ENCODE data around the gene NLGN3.

Gene NLGN3

DNA sequence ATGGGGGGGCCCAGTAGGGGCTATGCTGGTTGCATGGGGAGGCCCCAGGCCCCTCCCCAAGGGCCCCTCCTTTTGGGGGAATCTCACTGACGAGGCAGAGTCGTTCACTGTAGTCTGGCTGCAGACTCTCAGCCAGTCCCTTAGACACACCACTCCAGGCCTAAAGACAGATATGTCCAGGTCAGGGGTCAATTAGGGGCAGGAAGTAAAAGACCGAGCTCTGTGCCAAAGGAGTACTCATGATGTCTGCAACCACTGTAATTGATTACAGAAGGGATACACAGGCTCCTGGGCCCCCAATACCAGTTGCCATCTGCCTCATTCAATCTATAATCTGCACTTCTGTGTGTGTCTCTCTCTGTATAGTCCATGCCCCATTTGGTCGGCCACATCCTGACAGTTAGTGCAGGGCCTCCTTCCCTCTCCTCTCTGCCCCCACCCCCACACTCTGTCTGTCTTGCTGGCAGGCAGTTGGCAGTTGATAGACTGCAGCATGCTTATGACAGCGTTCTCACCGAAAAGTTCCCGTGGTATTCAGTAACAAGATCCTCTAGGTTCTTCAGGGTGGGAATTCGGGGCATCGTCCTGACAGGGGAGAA is 36.8 kb upstream of the NLGN3 start:
- H3K27me3 Mint-ChIP-seq, result no peaks in the 10 kb centered on the region
- H3K9me3 Mint-ChIP-seq, result no peaks in the 10 kb centered on the region
- H3K4me1 Mint-ChIP-seq, result peaks cover 67% of the 10 kb centered on the region
- H3K27ac Mint-ChIP-seq, result peak overlapping the region; percentile 57 to 74
- ATAC-seq (no peak), DNase-seq (no peak)
- H3K4me3 Mint-ChIP-seq, result peak overlapping the region; percentile 95 to 98

DNA sequence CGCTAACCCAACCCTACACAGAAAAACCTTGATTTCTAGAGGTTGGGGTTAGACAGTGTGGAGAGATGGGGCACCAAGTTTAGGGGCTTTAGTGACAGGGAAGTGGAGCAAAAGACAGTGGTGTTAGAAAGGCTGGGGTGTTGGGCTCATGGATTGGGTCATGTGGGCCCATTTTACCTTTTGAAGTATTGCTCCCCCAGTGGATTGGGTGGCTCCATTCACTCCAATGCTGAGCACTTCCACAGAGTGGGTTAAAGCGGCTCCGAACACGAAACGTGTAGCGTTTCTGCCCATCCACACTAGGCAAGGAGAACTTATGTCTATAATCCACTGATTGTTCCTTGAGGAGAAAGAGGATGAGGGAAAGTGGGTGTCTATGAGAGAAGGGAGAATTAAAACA is 35.6 kb upstream of the NLGN3 start:
- H3K4me1 Mint-ChIP-seq, result peaks cover 63% of the 10 kb centered on the region
- peak overlapping the region; percentile 65 to 90 for H3K27ac Mint-ChIP-seq
- ATAC-seq (no peak), DNase-seq (no peak)
- H3K4me3 Mint-ChIP-seq, result peak overlapping the region; percentile 95 to 98
- no peaks in the 10 kb centered on the region for H3K9me3 Mint-ChIP-seq
- no peaks in the 10 kb centered on the region for H3K27me3 Mint-ChIP-seq

DNA sequence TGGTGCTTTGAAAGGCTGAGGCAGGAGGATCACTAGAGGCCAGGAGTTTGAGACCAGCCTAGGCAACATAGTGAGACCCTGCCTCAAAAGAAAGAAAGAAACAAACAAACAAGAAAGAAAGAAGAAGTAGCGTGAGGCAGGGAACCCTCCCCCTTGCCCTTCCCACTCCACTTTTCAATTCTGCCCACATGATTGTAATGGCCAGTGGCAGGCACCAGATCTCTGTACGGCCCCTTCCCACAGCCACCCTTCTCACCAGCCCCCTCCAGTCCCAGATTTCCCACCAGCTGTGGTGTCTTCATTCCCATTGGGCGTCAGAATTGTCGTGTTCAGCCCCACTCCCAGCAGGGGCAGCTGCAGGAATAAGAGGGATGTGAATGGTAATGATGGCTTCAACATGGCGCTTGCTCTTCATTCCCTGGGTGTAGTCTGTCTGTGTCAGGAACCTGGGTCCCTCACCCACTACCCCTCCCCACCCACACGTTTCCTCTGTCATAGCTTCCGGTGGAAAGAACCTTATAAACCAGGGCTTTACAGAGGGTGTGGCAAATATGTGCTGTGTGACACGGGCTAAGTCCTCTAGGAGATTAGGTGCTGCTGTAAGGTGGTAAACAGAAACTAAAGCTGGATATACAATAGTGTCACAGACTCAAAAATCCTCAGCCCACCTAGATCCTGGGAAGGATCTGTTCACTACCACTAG is 33.3 kb upstream of the NLGN3 start, which contains the start of gene IL2RG:
Gene IL2RG, minus strand, starts transcription at position 437 of the 703 bp plus-strand sequence. Its CDS starts 38 bp downstream, at position 399.
- no peaks in the 10 kb centered on the region for H3K9me3 Mint-ChIP-seq
- peak within 1 kb of the TSS; percentile 98 for H3K27ac Mint-ChIP-seq
- ATAC-seq, result peak; percentile 95
- peak within 1 kb of the TSS; percentile 95 to 98 for H3K4me3 Mint-ChIP-seq
- peak; percentile 56 to 76 for DNase-seq
- peaks cover 44% of the 10 kb centered on the region for H3K4me1 Mint-ChIP-seq
- no peaks in the 10 kb centered on the region for H3K27me3 Mint-ChIP-seq

DNA sequence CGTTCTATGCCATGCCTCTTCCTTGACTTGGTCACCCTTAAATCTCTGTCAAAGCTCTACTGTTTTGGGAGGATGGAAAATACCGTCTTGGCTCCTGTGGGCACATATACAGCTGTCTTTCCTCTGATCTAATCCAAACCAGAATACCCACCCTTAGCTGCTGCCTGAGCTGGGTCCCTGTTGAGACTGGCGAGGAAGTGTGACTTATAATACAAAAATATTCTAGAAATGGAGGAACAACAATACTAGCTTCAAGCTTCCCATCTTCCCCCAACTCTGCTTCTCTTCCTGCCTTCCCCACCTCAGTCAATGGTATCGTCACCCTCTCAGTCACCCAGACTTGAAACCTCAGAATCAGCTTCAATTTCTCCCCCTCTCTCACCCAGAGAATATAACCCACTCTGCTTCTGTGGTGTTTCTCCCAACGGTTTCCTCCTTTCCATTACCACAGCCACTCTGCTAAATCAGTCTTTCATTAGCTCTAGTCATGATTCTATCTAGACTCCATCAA is 32.7 kb upstream of the NLGN3 start:
- Mint-ChIP-seq H3K9me3 (no peaks in the 10 kb centered on the region), H3K4me1 (peaks cover 37% of the 10 kb centered on the region), H3K27me3 (no peaks in the 10 kb centered on the region), H3K4me3 (peak overlapping the region; percentile 95 to 98), H3K27ac (peak overlapping the region; percentile 98)
- ATAC-seq (peak; percentile 52), DNase-seq (peak in 1 of 2 donors; percentile 17)

DNA sequence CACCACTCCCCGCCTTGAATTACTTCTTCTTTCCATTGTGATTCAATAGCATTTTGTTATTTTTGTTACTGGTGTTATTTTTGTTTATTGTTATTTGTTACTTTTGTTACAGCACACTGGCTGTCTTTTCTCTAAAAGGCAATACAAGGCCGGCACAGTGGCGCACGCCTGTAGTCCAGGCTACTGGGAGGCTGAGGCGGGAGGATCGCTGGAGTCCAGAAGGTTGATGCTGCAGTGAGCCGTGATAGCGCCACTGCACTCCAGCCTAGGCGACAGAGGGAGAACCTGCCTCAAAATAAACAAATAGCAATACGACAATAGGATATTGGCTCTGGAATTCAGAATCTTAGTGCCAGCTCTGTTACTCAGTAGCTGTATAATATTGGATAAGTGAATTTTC is 27.3 kb upstream of the NLGN3 start:
- peaks cover 39% of the 10 kb centered on the region for H3K4me1 Mint-ChIP-seq
- H3K4me3 Mint-ChIP-seq, result peak overlapping the region; percentile 24 to 85
- no peaks in the 10 kb centered on the region for H3K9me3 Mint-ChIP-seq
- ATAC-seq (no peak), DNase-seq (no peak)
- no peaks in the 10 kb centered on the region for H3K27me3 Mint-ChIP-seq
- no peak overlapping the region for H3K27ac Mint-ChIP-seq

DNA sequence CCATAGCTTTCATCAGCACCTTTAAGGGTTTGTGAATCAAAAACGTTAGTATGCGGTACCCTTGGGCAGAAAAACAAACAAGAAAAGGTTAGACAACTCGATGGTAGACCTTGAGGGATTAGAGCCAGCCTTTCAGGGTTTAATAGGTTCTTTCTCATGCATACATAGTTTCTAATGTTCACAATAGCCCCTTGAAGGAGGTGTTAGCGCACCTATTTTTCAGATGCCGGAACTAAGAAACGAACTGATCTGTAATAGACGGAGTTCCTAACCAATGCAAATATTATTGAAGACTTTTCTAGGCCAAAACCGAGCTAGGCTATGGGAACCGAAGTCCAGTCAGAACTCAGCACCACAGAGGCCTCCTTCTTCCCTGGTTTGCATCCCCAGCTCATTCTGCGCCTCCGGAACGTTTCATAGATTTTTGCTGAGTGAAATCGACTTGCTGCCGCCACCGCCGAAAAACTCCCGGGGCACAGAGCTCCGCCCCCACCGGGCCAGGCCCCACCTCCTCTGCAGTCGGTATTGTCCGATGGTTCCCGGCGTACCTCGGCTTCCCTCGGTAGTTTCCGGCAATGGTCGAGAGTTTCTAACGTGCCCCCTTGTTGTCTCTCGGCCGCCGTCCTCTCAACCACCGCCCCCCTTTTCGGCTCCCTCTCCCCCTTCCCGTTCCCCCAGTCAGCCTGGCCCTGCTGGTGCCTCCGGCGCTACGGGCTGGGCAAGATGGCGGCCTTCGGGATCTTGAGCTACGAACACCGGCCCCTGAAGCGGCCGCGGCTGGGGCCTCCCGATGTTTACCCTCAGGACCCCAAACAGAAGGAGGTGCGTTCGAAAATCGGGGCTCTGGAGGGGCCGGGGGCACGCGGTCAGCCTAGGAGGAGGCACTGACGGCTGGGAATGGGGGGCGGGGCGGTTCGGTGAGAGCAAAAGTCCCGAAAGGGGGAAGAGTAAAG is 26.3 kb upstream of the NLGN3 start, which contains the start of gene MED12:
Gene MED12, plus strand, starts transcription at position 565 of the 953 bp plus-strand sequence. Its CDS starts 159 bp downstream, at position 724.
- Mint-ChIP-seq H3K27me3 (no peaks in the 10 kb centered on the region), H3K4me3 (peak within 1 kb of the TSS; percentile 85 to 96), H3K27ac (peak within 1 kb of the TSS; percentile 88 to 98), H3K4me1 (peaks cover 31% of the 10 kb centered on the region), H3K9me3 (no peaks in the 10 kb centered on the region)
- peak; percentile 77 to 86 for DNase-seq
- ATAC-seq, result peak; percentile 96

DNA sequence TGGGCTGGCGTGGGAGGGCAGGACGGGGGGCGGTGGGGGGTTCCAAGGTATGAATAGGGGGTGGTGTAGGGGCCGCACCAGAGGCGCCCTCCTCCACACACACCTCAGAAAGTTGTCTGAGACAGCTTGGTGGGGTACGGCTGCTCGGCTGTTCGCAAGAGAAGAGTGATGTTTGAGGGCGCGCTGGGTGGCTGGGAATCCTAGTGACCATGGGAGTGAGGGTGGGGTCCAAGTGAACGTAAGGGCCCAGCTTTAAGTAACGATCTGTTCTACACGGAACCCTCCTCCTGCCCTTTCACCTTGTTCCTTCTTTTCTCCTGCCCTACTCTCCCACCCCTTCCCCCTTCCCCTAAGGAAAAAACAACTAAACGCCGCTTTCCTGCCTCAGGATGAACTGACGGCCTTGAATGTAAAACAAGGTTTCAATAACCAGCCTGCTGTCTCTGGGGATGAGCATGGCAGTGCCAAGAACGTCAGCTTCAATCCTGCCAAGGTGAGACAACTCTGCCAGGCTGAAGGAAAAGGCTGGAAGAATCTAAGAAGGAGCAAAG is 25.6 kb upstream of the NLGN3 start:
- no peaks in the 10 kb centered on the region for H3K27me3 Mint-ChIP-seq
- no peaks in the 10 kb centered on the region for H3K9me3 Mint-ChIP-seq
- peak overlapping the region; percentile 12 to 88 for H3K27ac Mint-ChIP-seq
- DNase-seq (no peak), ATAC-seq (peak; percentile 27)
- peaks cover 26% of the 10 kb centered on the region for H3K4me1 Mint-ChIP-seq
- peak overlapping the region; percentile 85 to 96 for H3K4me3 Mint-ChIP-seq

DNA sequence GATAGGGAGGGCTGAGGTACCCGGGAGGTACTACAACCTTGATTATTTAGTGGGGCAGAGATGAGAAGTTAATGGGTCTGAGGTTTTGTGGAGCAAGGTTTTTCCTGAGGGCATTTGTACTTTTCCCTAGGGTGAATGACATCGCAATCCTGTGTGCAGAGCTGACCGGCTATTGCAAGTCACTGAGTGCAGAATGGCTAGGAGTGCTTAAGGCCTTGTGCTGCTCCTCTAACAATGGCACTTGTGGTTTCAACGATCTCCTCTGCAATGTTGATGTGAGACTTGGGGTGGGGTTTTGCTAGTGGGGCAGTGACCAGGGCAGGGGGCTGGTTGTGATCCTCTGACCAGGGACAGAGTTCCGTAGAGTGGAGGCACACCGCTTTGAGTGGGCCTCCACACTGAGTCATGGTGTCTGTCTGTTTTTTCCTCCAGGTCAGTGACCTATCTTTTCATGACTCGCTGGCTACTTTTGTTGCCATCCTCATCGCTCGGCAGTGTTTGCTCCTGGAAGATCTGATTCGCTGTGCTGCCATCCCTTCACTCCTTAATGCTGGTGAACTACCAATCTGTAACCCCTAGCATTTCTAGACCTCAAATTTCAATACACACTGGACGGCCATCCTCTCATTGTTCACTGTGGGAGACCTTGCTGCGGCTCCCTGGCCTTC is 16.3 kb upstream of the NLGN3 start:
- no peaks in the 10 kb centered on the region for H3K9me3 Mint-ChIP-seq
- H3K27me3 Mint-ChIP-seq, result no peaks in the 10 kb centered on the region
- DNase-seq (no peak), ATAC-seq (no peak)
- H3K4me3 Mint-ChIP-seq, result no peak overlapping the region
- H3K27ac Mint-ChIP-seq, result peak overlapping the region in 1 of 2 donors; percentile 21
- H3K4me1 Mint-ChIP-seq, result peaks cover 21% of the 10 kb centered on the region

DNA sequence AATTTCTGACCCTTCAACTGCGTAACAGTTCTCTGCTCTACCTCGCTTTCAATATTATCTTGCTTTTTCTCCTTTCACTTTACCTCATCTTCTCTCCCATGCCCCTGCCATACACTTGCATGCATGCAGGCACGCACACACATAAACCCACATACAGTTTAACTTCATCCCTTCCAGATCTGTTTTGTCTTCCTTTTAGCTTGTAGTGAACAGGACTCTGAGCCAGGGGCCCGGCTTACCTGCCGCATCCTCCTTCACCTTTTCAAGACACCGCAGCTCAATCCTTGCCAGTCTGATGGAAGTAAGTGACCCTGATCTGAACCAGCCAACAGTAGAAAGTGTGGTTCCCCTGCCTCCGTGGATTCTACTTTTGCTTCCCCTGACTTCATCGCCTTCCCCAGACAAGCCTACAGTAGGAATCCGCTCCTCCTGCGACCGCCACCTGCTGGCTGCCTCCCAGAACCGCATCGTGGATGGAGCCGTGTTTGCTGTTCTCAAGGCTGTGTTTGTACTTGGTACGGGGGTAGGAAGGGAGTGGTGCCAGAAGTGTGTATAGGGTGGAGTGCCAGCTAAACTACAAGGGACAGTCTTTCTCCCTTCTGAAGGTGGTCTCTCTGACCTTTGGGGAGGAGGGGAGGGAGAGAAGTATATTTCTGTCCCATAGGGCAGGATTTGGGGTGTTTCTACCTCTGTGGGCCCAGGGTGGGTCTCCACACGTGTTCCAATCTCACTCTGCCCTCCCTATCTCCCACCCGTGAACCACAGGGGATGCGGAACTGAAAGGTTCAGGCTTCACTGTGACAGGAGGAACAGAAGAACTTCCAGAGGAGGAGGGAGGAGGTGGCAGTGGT is 15.5 kb upstream of the NLGN3 start:
- Mint-ChIP-seq H3K4me1 (peaks cover 21% of the 10 kb centered on the region), H3K9me3 (no peaks in the 10 kb centered on the region), H3K27me3 (no peaks in the 10 kb centered on the region), H3K27ac (peak overlapping the region; percentile 62 to 84), H3K4me3 (peak overlapping the region; percentile 28 to 67)
- peak; percentile 60 to 65 for DNase-seq
- peak; percentile 85 for ATAC-seq

DNA sequence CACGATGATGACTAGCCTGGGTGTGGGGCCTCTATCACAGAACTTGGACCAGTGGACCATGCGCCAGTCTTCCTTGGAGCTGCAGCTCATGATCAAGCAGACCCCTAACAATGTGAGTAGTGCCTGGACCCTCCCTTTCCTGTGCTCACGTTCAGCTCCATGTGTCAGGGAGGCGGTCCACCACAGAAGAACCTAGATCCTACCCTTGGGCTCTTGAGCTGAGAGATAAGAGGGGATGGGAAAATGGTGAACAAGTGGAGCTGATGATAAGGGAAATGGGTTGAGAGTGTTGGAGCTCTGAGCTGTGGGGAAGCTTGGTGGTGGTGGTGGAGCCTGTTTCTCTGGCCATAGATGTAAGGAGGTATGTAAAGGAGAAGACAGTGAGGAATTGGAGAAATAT is 13.1 kb upstream of the NLGN3 start:
- H3K4me3 Mint-ChIP-seq, result no peak overlapping the region
- peaks cover 14% of the 10 kb centered on the region for H3K4me1 Mint-ChIP-seq
- H3K9me3 Mint-ChIP-seq, result no peaks in the 10 kb centered on the region
- H3K27ac Mint-ChIP-seq, result peak overlapping the region in 1 of 2 donors; percentile 31
- ATAC-seq (no peak), DNase-seq (no peak)
- H3K27me3 Mint-ChIP-seq, result no peaks in the 10 kb centered on the region

DNA sequence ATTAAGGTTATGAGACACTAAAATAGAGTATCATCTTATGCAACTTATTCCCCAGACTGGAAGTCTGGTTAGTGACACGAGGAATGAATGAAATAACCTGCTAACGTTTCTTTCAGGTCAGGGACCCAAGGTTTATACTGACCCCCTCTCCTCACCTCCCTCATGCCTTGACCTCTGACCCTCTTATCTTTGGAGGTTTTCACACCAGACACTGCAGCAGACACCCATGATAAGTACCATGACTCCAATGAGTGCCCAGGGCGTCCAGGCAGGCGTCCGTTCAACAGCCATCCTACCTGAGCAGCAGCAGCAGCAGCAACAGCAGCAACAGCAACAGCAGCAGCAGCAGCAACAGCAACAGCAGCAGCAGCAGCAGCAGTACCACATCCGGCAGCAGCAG is 4.2 kb upstream of the NLGN3 start:
- H3K9me3 Mint-ChIP-seq, result no peaks in the 10 kb centered on the region
- H3K27me3 Mint-ChIP-seq, result no peaks in the 10 kb centered on the region
- no peak overlapping the region for H3K4me3 Mint-ChIP-seq
- no peak for DNase-seq
- peaks cover 21% of the 10 kb centered on the region for H3K4me1 Mint-ChIP-seq
- peak overlapping the region in 1 of 2 donors; percentile 91 for H3K27ac Mint-ChIP-seq
- ATAC-seq, result no peak

DNA sequence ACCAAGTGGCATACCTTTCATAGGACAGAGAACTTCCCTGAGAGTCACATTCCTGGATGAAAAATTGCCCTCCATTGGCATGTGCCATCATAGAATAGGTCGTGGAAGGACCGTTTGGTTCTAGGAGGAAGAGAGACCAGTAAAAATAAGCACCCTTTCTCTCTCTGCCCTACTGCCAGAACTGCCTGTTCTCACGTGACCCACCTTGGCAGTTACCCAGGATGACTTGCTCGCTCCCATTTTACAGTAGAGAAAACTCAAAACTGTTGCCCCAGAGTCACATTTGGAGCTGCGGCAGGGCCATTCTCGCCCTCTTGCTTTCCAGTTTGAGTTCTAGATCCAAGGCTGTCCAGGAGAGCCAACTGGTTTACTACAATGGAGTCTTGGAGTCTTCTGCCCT is 1.1 kb upstream of the NLGN3 start:
- ATAC-seq (no peak), DNase-seq (no peak)
- Mint-ChIP-seq H3K27me3 (no peaks in the 10 kb centered on the region), H3K4me3 (no peak overlapping the region), H3K9me3 (no peaks in the 10 kb centered on the region), H3K27ac (no peak overlapping the region), H3K4me1 (peaks cover 31% of the 10 kb centered on the region)

DNA sequence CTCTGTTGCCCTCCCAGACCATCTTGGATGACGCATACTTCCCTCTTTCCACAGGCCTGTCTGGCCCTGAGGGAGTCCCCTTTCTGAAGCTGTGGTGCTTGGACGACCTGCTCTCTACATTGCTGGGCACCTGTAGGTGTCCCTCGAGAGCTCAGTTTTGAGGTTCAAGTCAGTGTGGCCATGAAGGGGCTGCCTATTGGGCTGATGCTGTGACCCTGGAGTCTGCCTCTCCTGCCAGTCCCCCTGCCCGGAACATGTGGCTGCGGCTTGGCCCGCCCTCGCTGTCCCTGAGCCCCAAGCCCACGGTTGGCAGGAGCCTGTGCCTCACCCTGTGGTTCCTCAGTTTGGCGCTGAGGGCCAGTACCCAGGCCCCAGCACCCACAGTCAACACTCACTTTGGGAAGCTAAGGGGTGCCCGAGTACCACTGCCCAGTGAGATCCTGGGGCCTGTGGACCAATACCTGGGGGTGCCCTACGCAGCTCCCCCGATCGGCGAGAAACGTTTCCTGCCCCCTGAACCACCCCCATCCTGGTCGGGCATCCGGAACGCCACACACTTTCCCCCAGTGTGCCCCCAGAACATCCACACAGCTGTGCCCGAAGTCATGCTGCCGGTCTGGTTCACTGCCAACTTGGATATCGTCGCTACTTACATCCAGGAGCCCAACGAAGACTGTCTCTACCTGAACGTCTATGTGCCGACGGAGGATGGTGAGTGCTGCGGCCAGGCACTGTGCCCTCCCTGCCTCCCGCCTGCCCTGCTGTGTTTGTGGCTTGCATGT is 3.0 kb downstream of the NLGN3 start:
- Mint-ChIP-seq H3K27ac (no peak overlapping the region), H3K9me3 (no peaks in the 10 kb centered on the region), H3K27me3 (no peaks in the 10 kb centered on the region), H3K4me3 (no peak overlapping the region), H3K4me1 (peaks cover 20% of the 10 kb centered on the region)
- ATAC-seq (no peak), DNase-seq (no peak)

Measured in stimulated activated naive CD8-positive, alpha-beta T cell treated with anti-CD3 and anti-CD28 coated beads, Interleukin-15, amount 100 ng/mL, for 72 hours (primary cell).